ENCODE data around the gene YIF1A.
A peak's percentile ranks its signal among the peaks of the same experiment; 100 is the strongest.
"Not testable (repeated sequence)": the region's sequence is repeated elsewhere in the genome, so short reads cannot be mapped to it uniquely, and the experiment has no call there.

The YIF1A gene

DNA sequence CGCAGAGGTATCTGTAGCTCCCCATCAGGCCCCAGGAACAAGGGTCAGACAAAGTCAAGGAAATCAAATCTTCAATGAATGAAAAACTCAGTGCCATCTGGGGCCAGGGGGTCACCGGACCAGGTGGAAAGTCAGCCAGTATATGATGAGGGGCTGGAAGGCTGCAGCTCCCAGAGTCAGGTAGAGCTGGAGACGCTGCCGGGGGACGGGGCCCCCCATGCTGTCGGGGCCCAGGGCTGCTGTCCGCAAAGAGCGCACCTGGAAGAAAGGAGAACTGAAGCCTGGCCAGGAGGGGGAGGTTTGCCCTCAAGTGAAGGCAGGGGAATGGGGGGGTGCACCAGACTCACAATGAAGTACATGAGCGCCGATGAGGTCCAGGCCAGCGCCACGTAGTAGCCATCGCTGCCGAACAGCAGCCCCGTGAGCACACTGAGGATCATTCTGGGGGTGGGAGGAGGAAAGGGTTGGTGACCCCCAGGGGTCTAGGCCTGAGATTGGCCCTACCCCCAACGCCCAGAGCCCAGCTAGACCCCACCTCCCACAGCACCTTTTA, 4.3 kb downstream of the YIF1A start:
- no peak for DNase-seq

DNA sequence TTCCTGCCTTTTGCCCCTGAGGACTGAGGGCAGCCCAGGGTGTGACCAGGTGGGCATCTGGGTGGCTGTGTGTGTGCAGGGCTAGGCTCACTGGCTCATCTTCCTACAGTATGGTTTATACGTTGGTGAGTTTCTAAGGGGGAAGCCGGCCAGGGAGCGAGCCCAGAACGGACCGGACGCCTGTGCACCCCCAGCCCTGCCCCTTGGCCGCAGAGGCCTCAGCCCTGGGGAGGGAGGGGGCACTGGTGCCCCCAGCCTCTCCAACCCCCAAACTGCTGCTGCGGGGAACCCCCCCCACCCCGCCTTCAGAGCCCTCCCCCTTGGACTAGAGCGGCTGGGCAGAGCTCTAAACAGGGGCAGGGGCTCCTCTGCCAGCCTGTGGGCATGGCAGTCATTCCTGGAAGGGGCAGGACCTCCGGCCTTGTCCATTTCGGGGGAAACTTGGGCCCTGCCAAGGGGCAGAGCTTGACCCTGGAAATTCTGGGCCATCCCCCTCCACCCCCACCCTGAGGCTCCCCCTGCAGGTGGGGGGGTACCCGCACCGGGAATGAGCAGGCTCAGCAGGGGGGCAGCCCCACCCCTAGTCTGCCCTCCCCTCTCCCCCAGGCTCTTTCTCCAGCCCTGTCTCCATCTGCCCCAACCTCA, 5.4 kb downstream of the YIF1A start:
- no peak for DNase-seq

DNA sequence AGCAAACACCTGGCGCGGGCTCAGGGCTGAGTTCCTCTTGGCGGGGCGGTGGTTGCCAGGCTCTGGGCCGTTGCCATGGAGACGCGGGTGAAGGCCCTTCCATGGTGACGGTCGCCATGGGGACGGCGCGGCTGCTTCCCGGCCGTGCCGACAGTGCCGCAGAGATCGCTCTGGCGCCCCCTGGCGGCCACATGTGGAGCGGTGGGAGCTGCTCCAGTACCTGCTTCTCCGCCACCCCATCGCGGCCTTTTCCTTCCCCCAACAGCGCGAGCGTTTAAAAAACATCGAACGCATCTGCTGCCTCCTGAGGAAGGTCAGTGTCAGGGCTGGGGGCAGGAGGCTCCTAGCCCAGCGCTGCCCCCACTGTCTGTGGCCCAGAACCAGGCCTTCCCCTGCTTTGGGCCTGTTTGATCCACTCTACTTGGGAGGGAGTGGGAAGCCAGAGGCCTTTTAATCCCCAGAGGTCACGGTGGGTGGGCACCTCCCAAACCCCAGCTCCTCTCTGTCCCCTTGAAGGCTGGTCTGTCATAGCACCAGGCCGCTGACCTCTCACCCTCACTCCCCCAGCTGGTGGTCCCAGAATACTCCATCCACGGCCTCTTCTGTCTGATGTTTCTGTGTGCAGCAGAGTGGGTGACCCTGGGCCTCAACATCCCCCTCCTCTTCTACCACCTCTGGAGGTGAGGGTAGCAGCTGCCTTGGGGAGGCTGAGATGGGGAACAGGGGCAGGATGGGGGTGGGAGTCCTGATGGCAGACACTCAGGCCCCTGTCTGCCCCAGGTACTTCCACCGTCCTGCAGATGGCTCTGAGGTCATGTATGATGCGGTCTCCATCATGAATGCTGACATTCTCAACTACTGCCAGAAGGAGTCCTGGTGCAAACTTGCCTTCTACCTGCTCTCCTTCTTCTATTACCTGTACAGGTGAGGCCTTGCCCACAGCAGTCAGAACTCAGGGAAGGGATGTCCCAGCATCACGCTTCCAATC, 6.2 kb downstream of the YIF1A start:
- peak; percentile 98 for DNase-seq

DNA sequence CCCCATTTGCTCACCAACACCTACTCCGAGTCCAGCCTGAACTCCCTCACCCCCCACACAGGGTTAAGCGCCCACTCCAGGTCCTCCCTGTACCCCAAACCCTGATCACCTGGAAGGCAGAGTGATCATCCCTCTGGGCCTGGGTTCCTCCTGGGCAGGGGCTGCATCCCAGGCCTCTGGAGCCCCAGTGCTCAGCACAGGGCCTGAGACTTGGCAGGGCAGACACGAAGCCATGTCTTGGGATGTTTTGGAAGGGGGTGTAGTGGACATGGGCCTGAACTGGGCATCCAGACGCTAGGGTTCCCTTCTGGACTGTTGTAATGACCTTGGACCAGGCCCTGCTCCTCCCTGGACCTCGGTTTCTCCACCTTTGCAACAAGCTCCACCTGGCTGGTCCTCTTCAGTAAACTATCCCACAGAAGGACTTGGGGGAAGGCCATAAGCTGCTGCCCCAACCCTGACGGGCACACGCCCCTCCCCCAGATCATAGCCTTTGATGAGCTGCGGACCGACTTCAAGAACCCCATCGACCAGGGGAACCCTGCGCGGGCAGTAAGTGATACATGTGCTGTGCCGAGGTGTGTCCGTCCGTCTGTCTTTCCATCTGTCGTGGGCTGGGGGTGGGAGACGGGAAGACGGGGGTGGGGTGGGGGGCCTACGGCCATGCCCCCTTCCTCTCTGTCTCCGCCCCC, 7.0 kb downstream of the YIF1A start:
- no peak for DNase-seq

GRCh38 chr11:66281001-66281400, 7.9 kb downstream of the YIF1A start:
- DNase-seq = no peak

- no peak for DNase-seq
Observed at GRCh38 chr11:66280428-66280827, 8.5 kb downstream of the YIF1A start.

- no peak for DNase-seq
Observed at GRCh38 chr11:66279092-66279734, 9.7 kb downstream of the YIF1A start.

DNA sequence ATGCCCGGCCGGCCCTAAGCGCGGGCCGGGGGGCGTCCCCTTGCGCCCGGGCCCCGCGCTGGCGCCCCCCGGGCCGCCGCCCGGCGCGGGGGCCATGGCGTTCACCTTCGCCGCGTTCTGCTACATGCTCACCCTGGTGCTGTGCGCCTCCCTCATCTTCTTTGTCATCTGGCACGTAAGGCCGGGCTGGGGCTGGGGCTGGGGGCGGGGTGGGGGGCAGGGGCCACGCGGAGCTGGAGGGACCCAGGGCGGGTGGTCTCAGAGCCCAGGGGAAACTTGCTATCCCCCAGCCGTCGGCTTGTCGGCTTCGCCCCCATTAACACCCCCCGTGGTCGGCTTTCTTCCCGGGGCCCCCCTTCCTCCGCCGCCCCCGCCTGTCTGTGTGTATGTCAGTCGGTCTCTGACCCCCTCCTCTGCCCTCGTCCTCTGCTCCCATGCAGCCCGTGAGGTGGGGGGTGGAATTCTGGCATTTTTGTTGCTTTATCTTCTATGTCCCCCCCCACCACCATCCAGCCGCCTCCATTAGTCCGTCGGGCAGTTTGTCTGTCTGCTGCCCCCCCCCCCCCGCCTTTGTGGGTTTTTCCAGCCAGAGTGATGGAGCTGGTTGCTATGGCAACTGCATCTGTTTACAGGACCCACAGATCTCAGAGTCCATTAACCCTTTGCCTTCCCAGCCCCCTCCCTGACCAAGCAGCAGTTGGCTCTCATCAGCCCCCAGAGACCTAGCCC, 10.4 kb downstream of the YIF1A start:
- DNase-seq = peak; percentile 15

DNA sequence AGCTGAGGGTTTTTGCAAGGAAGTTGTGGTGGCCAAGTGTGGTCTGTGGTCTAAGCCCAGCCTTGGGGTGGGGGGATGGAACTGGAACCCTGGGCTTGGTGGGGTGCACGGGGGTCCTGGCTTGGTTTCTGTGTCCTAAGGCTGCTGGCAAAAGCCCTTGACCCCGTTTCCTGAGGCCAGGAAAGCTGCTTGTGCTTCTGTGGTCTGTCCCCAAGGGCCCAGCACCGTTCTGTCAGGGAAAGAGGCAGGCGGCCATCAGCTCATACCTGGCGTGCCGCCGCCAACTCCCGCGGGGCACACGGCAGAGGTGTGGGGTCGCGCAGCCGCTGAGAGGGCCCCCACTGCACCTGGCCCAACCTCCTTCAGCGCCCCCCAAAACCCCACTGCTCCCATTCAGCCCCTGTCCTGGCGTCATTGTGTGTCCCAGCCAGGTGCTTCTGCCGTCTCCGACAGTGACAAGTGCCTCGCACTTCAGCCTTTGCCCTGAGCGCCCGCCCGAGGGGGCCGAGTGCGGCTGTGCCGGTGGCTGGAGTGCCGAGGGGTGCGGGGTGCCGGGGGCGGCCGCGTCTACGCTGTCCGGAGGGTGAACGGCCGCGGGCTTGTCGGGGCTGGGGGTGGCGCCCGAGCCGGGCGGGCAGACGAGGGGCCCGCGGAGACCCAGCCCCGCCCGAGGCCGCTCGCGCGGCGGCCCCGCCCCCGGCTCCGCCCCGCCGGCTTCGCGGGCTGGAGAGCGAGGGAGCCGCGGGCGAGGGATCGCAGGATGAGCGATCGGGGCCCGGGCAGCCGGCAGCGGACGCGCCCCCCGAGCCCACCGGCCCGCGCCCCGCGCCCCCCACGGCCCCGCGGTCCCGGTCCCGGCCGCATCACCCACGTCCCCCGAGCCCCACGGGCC, 11.2 kb downstream of the YIF1A start, which contains the start of gene CNIH2:
Gene CNIH2, plus strand, starts transcription at position 705 of the 892 bp plus-strand sequence. CDS start 282 bp downstream, outside the sequence.
- peak; percentile 55 for DNase-seq

- not testable (repeated sequence) for DNase-seq
Observed at GRCh38 chr11:66277064-66277463, 11.9 kb downstream of the YIF1A start.

- DNase-seq = not testable (repeated sequence)
Observed at GRCh38 chr11:66276619-66277018, 12.3 kb downstream of the YIF1A start.

- DNase-seq = no peak
Observed at GRCh38 chr11:66275984-66276612, 12.8 kb downstream of the YIF1A start.

- no peak for DNase-seq
Observed at GRCh38 chr11:66275396-66275795, 13.5 kb downstream of the YIF1A start.

DNA sequence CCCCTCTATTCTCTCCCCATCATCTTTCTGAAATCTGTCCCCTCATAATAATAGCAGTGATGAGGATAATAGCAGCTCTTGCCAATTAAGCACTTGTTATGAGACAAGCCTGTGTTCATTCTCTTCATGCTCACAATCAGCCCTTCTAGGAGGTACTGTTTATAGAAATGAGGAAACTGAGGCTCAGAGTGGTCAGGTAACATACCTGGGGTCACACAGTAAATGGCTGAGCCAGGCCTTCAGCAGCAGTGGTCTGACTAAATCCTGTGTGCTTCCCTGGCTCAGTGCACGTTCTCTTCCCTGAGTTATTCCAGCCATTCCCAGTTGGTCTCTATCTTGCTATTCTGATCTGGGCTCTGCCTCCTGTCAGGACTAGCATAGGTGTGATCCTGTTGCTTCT, 14.7 kb downstream of the YIF1A start:
- no peak for DNase-seq

GRCh38 chr11:66272596-66272995, 16.3 kb downstream of the YIF1A start:
- DNase-seq = no peak

GRCh38 chr11:66271816-66272215, 17.1 kb downstream of the YIF1A start:
- DNase-seq = no peak

DNA sequence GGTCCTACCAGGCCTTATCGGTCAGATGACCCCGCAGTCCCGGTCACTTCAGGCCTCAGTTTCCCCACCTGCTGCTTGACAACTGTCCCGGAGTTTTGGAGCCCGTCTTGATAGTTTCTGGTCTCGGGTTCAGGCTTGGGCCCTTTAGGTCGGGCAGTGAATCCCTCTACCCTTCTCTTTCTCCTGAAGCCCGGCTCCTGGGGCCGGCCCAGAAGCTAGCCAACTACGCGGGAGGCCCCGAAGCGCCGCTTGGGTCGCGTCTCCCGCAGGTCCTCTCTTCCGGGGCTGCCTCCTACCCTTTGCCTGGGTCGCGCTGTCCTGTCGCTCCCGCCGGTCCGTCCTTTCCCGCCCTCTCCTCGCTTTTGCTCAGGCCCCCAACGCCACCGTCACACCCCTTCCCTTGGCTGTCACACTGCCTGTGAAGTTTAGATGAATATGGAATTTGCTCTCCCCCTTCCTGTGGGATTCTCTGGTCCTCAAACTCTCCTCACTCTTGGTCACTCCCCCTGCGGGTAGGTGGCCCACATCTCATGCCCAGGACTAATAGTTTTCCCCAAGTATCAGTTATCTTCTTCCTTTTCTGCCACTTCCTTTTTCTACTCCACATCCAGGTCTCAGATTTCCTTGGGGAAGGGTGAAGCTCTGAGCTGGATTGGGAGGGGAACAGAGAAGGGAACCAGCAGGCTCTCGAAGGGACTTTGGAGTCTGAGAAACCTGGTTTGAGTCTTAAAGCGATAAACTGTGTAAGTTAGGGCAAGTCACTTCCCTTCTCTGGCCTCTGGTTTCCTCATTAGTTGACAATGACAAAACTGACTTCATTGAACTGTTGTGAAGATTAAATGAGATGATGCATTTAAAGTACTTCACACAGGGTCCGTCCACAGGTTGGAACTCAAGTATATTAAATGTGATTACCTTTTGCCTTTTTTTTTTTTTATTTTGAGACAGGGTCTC, 19.7 kb downstream of the YIF1A start:
- no peak for DNase-seq

DNA sequence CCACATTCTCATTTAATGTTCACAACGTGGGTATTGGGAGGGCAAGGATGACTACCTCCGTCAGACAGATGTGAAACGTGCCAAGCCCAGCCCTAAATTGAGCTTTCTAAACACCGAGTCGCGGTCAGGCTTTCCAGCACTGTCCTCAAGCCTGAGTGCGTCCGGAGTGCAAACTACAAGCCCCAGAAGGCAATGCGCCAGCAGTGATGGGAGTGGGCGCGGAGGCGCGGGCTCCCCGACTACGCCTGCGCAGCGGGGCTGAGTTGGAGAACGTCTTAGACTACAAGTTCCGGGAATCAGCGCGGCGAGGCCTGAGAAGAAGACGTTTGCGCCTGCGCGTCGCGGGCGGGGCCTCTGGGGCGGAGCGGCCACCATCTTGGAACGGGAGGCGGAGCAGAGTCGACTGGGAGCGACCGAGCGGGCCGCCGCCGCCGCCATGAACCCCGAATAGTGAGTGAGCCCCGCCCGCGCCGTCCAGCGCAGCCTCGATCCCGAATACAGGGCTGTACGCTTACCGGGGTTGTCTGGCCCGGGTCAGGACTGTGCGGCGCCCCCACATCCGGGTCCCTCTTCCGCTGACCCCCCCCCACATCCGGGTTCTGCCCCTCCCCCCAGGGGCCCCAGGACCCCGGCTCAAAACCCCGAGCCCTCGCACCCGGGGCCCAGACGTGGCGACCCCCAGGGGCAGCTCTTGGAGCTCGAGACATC, 20.5 kb downstream of the YIF1A start, which contains the start of gene RAB1B:
Gene RAB1B, plus strand, starts transcription at position 396 of the 708 bp plus-strand sequence. Its CDS starts 41 bp downstream, at position 437.
- peak; percentile 99 for DNase-seq

Data from activated naive CD4-positive, alpha-beta T cell treated with Interleukin-2 at 50 U/mL for 16 hours (primary cell).